GM18526 (cell line): ENCODE data around the gene EFCAB8.

ENCODE experiments used
- POLR2A ChIP-seq: IDR thresholded peaks from 3 replicates; pipeline ENCODE4 v1.6.1; 2011; ENCODE audit not compliant: insufficient read length; ENCODE audit errors: extremely low read depth

EFCAB8 gene

DNA sequence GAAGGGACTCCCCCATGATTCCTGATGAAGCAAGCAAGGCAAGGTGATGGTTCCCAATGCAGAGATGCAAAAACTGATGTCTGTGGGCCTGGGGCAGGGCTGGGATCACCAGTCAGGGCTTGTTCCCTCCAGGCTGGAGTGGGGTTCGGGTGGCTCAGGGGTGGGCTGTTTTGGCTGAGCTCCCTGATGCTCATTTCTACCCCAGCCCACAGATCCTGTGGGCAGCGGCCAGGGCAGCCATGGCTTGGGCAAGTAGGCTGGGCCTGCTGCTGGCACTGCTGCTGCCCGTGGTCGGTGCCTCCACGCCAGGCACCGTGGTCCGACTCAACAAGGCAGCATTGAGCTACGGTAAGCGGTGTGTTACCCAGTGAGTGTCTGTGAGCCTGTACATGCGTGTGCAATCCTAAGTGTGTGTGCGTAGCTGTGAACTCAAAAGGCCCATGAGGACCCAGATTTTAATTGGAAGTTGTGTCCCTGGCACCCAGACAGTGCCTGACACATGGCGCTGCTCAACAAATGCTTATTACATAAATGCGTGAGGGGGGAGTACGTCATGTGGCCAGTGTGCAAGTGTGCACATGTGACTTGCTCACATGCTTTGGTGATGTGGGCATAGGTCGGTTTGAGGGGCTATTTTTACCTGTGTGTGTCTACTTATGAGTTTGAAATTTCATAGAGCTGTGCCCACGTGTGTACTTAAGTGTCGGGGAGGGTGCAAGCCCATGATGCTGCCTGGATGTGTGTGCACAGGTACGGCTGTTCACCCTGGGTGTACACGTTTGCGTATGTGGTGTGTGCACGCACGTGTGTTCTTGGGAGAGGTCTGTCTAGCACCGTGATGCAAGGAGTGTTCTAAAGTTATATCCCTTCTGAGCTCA lies 149.9 kb downstream of the EFCAB8 start:
- TF ChIP-seq POLR2A, result no peak

DNA sequence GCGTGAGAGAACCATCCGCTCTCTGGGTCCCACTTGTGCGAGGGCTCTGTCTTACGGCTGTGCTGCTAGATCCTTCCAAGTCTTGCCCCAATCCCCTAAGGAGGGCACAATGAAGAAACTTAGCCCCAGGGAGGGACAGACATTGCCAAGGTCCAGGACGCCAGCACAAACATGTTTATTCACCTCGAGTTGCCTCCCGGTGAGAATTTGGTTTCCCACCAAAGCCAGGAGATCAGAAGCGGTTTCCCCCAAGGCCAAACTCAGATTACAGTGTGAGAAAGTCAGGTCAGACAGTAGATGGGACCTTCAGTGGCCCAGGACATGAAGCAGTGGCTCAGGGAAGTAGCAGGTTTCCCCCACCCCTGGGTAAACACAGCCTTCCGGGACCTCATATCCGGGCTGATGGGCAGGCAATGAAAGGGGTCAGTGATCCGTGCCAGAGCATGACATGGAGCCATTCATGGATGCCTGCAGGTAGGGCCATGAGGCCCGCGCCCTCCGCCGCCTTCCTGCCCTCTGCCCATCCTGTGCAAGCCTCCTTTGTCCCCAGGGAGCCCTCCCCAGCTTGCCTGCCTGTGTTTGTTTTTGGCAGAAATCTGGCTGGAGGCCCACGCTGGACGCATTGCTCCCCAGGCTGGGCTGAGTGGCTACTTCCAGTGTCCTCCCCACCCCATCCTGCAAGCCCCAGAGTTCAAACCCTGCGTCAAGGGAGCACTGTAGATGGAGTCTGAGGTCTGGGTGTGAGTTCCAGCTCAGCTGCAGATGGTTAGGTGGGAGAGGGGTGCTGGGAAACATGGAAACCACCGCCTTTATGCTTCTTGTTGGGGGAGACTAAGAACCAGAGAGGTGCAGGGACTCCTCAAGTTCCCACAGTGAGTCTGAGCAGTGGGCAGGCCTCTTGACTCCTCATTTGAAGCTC lies 150.8 kb downstream of the EFCAB8 start:
- no peak for TF ChIP-seq POLR2A

DNA sequence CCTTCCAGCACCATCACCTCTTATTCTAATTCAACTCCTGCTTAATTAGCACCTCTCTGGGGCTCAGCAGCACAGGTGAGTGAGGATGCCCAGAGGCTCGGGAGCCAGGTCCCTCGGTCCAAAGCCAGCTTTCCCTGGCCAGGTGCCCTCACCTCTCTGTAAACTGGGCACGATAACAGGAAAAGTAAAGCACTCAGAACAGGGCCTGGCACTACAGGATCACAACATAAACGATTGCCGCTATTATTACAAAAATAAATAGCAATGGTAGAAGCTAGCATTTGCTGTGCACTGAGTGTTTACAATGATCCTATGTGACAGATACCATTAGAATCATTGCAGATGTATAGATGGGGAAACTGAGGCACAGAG lies 151.4 kb downstream of the EFCAB8 start:
- no peak for TF ChIP-seq POLR2A

DNA sequence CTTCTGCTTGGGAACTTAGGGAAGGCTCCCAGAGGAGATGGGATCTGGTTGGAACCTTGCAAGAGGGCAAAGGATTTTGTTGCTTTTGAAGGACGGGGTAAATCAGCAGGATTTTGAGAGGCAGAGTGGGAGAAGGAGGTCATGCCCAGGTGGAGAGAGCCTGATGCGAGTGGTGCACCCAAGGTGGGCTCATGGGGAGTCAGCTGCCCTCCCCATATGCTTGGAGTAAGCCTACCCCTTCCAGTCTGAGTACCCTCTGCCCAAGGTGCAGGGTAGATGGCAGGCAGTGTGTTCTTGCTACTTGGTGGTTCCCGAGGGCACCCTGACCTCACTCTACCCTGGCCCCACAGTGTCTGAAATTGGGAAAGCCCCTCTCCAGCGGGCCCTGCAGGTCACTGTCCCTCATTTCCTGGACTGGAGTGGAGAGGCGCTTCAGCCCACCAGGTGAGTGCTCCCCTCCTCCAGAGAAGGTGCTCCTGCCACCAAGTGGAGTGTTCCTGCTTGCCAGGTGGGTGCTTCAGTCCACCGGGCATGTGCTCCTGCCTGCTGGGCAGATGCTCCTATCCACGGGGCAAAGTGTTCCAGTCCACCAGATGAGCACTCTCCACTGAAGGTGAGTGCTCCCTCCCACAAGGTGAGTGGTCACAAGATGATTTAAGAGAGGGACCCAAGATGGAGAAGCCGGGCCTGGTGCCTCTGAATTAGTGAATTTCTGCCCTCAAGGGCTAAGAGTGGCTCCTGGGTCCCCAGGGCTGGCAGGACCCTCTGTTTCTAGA lies 152.1 kb downstream of the EFCAB8 start:
- no peak for TF ChIP-seq POLR2A
